NCI-H526 treated with DMSO at 0.1 percent for 48 hours (cell line): ENCODE results near the gene IL20RA.
"Not testable (repeated sequence)": the region's sequence is repeated elsewhere in the genome, so short reads cannot be mapped to it uniquely, and the experiment has no call there.

Experiments used
- DNase-seq: peaks from one replicate; lab custom pipeline; 2025; lab: John Stamatoyannopoulos, UW

Gene IL20RA

DNA sequence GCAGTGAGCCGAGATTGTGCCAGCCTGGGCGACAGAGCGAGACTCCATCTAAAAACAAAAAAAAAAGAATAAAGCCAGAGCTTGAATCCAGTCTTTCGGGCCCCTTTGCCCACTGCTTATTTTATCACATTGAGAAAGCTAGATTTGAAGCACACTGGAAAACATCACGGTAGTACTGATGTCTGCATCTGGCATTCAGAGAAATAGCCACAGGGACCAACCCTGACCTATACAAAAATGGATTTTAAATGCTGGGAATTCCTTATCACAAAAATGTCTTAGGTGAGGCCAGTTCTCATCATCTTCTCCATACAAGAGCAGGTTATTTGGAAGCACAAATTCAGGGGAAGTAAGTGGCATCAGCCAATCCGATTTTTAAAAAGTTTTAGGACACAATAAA is 73.2 kb downstream of the IL20RA start:
- DNase-seq, result no peak

DNA sequence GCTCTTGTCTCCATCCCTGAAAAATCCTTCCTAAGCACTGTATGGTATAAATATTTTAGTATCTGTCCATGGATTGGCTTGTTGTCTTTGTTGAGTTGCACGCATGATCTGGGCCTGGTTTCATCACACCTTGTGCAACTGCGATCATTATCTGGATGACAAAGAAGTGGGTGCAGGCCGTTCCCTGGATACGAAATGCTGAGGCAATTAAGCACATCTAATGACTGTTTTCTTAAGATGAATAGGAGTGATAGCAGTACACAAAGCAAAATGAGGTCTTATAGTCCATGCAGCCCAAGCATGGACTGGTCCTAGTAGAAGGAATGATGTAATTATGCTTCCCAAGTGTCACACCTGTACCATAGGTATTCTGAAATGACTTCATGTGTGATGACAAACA is 74.8 kb downstream of the IL20RA start:
- no peak for DNase-seq

DNA sequence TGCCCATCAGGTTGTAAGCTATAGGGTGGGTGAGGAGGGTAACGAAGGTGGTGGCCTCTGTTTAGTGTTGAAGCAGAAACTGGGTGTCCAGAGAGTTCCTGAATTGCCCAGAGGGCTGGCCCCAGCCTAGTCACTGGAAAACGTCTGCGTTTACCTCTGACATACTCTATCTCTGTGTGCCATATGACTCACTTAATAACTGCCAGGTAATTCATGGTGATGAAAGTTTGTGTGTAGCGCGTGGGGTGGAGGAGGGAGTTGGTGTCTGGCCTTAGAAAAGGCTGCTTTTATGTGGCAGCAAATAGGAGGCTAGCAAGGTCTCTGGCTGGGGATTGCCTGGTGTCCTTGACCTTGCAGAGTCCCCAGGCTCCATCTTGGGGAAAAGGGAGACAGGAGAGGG is 75.3 kb downstream of the IL20RA start:
- DNase-seq, result no peak

DNA sequence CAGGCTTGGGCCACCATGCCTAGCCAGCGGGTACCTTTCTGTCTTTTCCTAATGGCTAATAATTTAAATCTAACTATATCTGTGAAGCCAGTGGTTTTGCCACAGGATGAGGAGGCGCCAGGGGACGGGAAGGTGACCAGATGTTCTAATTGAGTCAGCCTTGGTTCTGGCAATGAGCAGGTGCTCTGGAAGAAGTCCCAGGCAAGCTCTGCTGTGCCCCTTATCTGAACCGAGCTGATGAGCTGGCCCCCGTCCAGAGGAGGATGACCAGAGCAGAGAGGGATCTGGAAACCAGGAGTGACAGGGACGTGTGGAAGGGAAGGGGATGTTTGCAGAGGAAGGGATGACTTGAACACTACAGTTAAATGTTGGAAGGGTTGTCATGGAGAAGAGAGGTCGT is 75.9 kb downstream of the IL20RA start:
- no peak for DNase-seq

DNA sequence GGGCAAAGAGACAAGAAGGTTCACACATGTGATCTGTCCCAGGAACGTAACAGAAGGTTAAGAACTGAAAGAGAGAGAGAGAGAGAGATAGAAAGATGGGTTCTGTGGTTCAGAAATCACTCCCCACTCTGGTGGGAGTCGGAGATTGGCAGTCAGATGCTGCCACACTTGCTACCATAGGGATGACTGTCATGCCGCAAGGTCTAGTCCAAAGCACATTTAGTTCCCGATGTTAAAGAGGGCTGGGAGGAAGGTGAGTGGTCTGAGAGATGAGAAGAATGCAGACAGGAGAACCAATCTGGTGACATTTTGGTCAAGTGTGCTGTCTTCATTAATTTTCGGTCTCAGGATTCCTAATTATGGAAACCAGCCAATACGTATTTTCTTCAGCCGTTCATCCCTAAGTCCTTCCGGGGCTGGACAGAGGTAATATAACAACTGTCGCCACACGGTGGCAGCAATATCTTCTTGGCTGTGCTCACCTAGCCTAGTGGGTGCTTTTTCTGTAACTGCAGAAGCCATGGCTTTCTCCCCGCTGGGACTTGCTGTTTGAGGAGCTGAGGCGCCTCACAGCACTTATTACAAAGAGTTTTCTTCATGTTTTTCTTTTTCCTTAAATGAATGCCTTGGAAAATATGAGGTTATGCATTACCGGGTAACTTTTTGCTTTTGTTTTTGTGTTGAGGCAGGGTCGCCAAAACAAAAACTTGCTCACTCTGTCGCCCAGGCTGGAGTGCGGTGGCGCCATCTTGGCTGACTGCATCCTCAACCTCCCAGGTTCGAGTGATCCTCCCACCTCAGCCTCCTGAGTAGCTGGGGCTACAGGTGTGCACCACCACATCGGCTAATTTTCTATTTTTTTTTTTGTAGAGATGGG is 76.7 kb downstream of the IL20RA start:
- peak; percentile 50 for DNase-seq

DNA sequence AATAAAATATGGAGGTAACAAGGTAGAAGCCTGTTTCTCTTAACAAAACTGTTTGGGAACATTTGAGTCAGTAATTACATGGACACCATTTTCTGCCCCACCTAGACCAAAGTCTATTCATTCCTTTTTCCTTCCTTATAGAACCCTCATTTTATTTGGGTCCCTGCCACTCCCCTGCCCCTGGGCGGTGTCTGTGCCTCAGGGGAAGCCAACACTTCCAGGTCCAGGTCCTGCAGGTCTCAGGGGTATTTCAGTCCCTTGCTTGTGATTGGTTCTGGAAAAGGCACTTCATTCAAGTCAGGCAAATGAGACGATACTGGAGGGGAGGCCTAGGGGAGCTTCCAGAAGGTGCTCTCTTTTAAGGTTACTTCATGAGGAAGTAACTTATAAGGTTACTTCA is 80.4 kb downstream of the IL20RA start:
- DNase-seq, result no peak

DNA sequence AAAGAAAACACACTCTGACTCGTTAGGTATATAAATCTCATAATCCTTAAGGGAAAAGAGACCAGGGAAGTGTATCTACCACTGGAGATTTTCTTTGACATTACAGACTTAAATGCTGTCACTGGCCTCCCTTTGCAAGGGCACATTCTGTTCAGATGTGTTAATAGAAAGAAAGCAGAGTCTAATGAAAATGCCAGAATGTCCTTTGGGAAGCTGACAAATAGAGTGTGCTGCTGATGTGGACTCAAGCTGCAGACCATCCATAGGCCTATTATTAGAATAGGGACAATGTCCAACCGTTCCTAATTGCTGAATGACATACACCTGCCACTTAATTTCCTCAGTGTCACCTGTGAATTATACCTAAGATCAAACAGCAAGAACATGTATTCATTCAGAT is 81.5 kb downstream of the IL20RA start:
- no peak for DNase-seq

DNA sequence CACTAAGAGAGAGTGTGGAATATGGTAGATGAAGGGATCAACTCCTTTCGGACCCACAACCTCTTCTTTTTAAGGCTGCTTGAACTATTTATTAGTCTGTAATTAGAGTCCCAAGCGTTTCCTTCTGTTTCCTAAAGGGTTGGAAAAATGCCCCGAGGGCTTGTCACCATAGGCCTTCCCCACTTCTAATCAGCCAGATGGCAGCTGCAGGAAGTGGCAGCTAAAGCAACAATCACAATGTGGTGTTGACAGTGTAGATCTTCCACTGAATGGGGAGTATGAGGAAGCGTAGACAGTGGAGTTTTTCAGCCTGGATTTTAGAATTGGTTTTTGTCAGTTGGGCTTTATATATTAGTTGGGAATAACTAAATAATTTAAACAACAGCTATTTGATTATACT is 82.1 kb downstream of the IL20RA start:
- no peak for DNase-seq

DNA sequence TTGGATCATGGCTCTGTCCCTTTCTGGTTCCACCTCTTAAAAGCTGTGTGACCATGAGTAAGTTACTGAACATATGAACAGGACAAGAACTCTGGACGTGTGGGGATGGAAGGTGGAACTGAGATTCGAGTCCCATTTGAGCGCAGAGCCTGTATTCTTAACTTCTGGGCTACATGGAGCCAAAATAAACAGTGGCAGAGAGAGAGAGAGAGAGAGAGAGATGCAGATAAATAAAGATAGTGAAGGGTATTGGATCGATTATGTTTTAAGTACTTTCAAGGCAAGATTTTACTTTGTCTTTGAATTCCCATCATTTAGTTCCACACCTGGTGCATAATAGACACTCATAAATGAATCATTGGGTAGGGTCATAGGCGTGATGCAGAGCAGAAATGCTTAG is 82.9 kb downstream of the IL20RA start:
- DNase-seq, result no peak

DNA sequence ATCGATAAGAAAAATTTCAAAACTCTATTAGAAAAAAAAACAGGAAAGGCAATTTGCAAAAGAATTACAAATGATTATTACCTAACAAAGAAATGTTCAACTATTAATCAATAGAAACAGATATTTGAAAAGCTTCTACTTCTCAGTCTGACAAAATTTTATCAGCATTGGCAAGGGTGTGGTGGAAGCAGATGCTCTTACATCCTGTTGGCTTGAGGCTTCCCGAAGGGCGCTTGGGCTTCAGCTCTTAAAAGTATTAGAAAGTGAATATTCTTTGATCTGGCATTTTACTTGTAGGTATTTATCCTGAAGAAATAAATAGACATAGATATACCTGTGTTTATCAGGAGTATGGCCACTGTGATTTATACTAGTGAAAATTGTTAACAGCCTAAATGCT is 84.0 kb downstream of the IL20RA start:
- DNase-seq, result no peak

DNA sequence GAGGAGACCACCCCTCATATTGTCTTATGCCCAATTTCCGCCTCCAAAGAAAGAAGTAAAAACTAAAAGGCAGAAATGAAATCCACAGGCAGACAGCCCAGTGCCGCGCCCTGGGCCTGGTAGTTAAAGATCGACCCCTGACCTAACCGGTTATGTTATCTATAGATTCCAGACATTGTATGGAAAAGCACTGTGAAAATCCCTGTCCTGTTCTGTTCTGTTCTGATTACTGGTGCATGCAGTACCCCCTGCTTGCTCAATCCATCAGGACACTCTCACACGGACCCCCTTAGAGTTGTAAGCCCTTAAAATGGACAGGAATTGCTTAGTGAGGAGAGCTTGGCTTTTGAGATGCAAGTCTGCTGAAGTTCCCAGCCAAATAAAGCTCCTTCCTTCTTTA is 84.8 kb downstream of the IL20RA start:
- DNase-seq, result not testable (repeated sequence)

DNA sequence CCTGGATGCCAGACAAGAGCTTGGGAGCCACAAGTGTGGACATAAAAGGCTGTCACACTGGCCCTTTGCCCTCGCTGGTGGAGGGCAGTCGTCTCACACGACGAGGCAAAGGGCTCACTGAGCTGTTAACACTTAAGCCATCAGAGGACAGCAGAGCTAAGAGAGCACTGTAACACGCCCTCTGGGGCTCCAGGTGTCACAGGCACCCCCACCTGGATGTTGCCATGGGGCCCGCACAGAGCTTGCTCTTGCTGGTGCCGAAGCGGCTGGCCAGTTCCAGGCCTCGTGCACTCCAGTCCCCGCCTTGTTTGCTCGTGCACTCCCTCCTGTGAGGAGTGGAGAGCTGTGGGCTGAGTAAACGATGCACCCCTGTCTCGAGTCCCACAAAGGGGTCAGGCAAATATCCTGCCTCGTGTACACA is 85.3 kb downstream of the IL20RA start:
- DNase-seq, result no peak

DNA sequence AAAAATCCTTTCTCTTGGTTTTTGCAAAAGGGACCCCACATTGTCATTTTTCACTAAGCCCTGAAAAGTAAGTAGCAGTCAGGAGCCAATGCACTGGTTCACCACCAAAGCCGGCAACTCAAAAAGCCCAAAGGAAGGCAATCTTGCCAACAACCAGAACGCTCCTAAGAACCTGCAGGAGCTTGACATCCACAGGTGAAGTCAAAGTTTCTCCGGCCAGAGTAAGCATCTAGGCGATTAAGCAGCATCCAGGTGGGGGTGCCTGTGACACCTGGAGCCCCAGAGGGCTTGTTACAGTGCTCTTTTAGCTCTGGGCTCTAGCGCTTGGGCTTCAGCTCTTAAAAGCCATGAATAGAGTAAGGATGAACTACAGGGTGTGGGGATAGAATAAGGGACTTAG is 86.6 kb downstream of the IL20RA start:
- DNase-seq, result no peak

DNA sequence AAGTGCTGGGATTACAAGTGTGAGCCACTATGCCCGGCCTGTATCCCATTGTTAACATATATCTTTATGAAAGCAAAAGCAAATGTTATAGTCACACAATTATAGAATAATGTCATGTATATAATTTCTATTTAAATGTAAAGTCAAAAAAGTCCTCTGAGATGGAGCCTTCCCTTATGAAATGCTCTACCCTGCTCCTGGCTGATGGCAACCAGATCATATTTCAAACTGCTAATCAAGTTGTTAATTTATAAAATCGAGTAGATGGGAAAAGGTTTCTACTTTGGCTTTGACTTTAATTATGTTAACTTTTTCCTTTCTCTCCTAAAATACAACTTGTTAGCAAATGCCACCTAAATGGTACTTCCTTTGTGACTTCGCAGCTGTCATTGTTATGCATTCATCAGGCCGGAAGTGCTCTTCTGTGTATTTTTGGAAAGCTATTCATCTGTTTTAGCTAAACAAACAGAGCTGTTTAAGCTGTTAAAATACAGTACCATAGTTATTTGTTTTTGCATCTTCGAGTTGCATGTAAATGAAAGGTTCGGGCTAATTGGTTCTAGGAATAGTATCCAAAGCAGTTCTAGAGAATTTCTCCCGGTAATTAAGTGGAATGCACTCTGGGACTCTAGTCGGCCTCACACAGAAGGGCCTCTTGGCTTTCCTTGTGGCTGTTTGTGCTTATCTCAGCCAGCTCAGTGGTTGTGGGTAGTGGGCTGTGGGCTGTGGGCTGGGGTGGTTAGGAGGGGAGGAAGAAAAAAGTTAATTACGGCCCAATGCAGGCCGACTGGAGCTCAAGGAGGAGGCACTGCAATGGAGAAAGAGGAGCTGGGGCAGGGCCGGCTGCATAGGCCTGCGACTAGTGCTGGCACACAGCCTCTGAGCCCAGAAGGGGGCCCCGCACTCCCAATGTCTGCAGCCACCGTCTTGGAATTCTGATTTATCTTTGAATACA is 87.9 kb downstream of the IL20RA start:
- peak; percentile 76 for DNase-seq

DNA sequence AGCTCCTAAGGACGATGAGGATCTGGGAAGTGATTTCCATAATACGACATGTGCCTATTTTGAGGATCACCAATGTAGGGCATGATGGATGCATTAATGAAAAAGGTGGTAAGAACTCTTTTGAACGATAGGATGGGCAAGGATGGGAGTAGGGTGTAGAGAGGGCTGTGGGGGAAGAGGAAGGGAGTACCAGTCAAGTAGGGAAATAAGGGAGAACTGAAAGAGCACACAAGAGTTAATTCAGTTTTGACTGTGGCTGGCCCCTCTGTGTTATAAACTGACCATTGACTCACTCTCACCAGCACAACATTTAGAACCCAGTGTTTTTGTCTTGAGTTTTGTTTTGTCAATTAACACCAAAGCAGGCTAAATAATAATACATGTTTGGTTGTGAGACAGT is 89.6 kb downstream of the IL20RA start:
- DNase-seq, result no peak

DNA sequence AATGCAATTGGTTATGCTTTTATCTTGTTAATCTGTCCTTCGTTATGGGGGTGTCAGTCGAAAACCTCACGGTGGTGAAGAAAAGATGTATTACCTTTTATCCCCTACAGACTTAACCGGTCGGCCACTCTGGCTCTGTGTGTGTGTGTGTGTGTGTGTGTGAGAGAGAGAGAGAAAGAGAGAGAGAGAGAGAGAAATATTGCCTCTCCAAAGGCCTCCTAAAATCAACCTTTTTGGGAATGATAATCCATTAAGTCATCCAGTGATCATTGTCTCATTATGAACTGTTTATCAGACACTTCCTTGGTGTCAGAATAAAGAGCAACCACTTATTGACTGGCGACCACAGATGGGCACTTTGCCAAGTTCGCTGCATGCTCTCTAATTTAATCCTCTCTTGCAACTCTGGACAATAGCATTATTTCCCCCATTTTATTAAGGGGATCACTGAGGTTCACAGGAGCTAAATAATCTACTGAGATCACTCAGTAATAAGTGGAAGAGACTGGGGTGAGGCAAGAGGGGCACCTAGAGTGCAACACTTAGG is 92.0 kb downstream of the IL20RA start:
- DNase-seq, result no peak

DNA sequence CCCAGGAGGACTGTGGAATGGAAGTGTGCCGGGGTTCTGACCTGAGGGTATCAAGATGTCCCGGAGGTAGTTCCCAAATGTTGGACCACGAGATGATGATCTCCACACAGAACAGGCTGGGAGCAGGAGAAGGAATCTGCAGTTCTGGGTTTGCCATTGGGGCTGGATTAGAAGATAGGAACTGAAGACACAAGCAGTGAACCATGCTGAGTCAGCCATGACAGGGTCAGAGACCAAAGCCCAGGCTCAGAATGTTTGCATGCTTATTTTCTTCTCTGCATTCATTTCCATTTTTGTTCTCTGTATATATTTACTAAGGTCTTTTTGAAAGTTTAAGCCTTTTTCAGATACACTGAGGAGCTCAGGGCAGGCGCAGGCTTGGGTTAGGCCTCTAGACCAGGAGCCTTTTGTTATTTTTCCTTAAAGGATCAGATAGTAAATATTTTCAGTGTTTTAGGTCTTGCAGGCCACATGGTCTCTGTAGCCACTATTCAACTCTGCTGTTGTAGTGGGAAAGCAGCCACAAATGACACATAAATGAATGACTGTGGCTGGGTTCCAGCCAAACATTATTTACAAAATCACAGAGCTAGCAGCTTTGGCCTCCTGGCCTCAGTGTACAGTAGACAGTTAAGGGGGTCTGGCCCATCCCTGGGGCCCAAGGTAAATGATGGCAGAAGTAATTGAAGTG is 94.2 kb downstream of the IL20RA start:
- DNase-seq, result no peak
